GM12891 (cell line): ENCODE measurements around the gene PNMT.
A peak's percentile ranks its signal among the peaks of the same experiment; 100 is the strongest.

ENCODE experiments used
- DNase-seq: peaks from one replicate; pipeline ENCODE4 v3.0.0; 2011; ENCODE audit warnings: low spot score; ENCODE audit not compliant: insufficient read length
- FAIRE-seq: peaks from 2 replicates; lab custom pipeline; 2011; peaks lifted over from hg19 to GRCh38; lab: Jason Lieb, UNC
- PAX5 ChIP-seq: IDR thresholded peaks from 2 replicates; pipeline ENCODE4 v1.6.1; 2011; ENCODE audit warnings: low read length, moderate library complexity, mild to moderate bottlenecking; ENCODE audit not compliant: insufficient read depth, severe bottlenecking
- POLR2A ChIP-seq: IDR thresholded peaks from 2 replicates; pipeline ENCODE4 v1.6.1; 2011; ENCODE audit warnings: low read depth, low read length, control low read depth
- POLR2AphosphoS5 ChIP-seq: IDR thresholded peaks from 2 replicates; pipeline ENCODE4 v1.6.1; 2011; ENCODE audit warnings: low read depth, low read length, control low read depth
- POU2F2 ChIP-seq: IDR thresholded peaks from 2 replicates; pipeline ENCODE4 v1.6.1; 2011; ENCODE audit warnings: low read depth, mild to moderate bottlenecking, control low read depth, low read length, moderate library complexity
- SPI1 ChIP-seq: IDR thresholded peaks from 2 replicates; pipeline ENCODE4 v1.6.1; 2011; ENCODE audit warnings: low read depth, low read length, control low read depth
- TAF1 ChIP-seq: IDR thresholded peaks from 2 replicates; pipeline ENCODE4 v1.6.1; 2011; ENCODE audit warnings: low read depth, low read length, control low read depth

PNMT gene

DNA sequence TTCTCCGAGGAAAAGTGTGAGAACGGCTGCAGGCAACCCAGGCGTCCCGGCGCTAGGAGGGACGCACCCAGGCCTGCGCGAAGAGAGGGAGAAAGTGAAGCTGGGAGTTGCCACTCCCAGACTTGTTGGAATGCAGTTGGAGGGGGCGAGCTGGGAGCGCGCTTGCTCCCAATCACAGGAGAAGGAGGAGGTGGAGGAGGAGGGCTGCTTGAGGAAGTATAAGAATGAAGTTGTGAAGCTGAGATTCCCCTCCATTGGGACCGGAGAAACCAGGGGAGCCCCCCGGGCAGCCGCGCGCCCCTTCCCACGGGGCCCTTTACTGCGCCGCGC, 31.5 kb downstream of the PNMT start, which contains the start of gene ERBB2:
TSS of gene ERBB2 (plus strand) at position 247 of the 330 bp plus-strand sequence. CDS start 175 bp downstream, outside the sequence.
- TF ChIP-seq POU2F2 (no peak), SPI1 (no peak), POLR2AphosphoS5 (no peak), PAX5 (no peak), TAF1 (no peak), POLR2A (no peak)
- DNase-seq (no peak), FAIRE-seq (no peak)

GRCh38 chr17:39700148-39700987, 32.1 kb downstream of the PNMT start:
- no peak for FAIRE-seq
- no peak for DNase-seq
- TF ChIP-seq TAF1 (no peak), PAX5 (no peak), SPI1 (no peak), POLR2A (no peak), POLR2AphosphoS5 (no peak), POU2F2 (no peak)

GRCh38 chr17:39701012-39701783, 32.9 kb downstream of the PNMT start:
- DNase-seq (no peak), FAIRE-seq (no peak)
- TF ChIP-seq PAX5 (no peak), POLR2A (no peak), POLR2AphosphoS5 (no peak), POU2F2 (no peak), SPI1 (no peak), TAF1 (no peak)

GRCh38 chr17:39701784-39702422, 33.6 kb downstream of the PNMT start:
- DNase-seq (no peak), FAIRE-seq (no peak)
- TF ChIP-seq PAX5 = no peak

- TF ChIP-seq SPI1 (no peak), POU2F2 (no peak), PAX5 (no peak), POLR2A (no peak), POLR2AphosphoS5 (no peak), TAF1 (no peak)
- DNase-seq = no peak
- FAIRE-seq = no peak
Measured at GRCh38 chr17:39702901-39703893, 34.9 kb downstream of the PNMT start.

- DNase-seq (no peak), FAIRE-seq (peak; percentile 40)
- TF ChIP-seq POLR2AphosphoS5 = no peak
- TF ChIP-seq POU2F2 = no peak
- no peak for TF ChIP-seq POLR2A
- no peak for TF ChIP-seq PAX5
- TF ChIP-seq TAF1 = no peak
- no peak for TF ChIP-seq SPI1
Measured at GRCh38 chr17:39703913-39704312, 35.7 kb downstream of the PNMT start.

- no peak for FAIRE-seq
- TF ChIP-seq TAF1 (no peak), PAX5 (no peak), SPI1 (no peak), POLR2A (no peak), POU2F2 (no peak), POLR2AphosphoS5 (no peak)
- no peak for DNase-seq
Measured at GRCh38 chr17:39704821-39705551, 36.7 kb downstream of the PNMT start.

GRCh38 chr17:39705786-39706348, 37.6 kb downstream of the PNMT start:
- FAIRE-seq (no peak), DNase-seq (no peak)
- TF ChIP-seq PAX5 = no peak
- TF ChIP-seq POU2F2 = no peak
